HCT116 (cell line): ENCODE measurements around the gene ANKRD55. TPM values are rescaled to one million over a fixed set of nuclear protein-coding genes. Genes with fewer than 3 reads are reported as not detected.
"Not testable (repeated sequence)": the region's sequence is repeated elsewhere in the genome, so short reads cannot be mapped to it uniquely, and the experiment has no call there.

Experiments used
- ATAC-seq: fragments of 200-7000 bp; cut with Tn5 transposase; 2 replicates; pipeline ENCODE4 v1.9.1; 2020; ENCODE audit warnings: mild to moderate bottlenecking, moderate library complexity
- BruUV-seq: library from RNA; stranded (reverse); fragments of 400-500 nt; replicated peaks from 2 replicates; lab custom pipeline; 2021; lab: Mats Ljungman, UMichigan
- CTCF ChIA-PET: fragments of 300-600 bp; sonication (Branson Sonifier 250); formaldehyde crosslinking; loops from one replicate; lab custom pipeline; 2021; ENCODE audit warnings: antibody characterized with exemption; lab: Charles Lee
- POLR2A ChIA-PET: fragments of 300-600, 350-600 bp; sonication (Branson Sonifier 250); formaldehyde crosslinking; loops from one replicate; lab custom pipeline; 2021; ENCODE audit warnings: antibody characterized with exemption; lab: Charles Lee
- RAD21 ChIA-PET, 2 experiments: fragments of 300-600 bp; sonication (Branson Sonifier 250); formaldehyde crosslinking; loops; one replicate each; lab custom pipeline; 2023; ENCODE audit warnings: low total read pairs in 2 of 2; ENCODE audit not compliant: uncharacterized antibody in 2 of 2, unreplicated experiment in 2 of 2, low non-redundant PET in 1 of 2; lab: Charles Lee
- DNase-seq: peaks from one replicate; pipeline ENCODE4 v3.0.0-alpha.2; 2010; ENCODE audit warnings: low read depth, low spot score
- H2AFZ ChIP-seq: fragments of 200-600 bp; shearing (Covaris generic), sonication (generic); 2 replicates; pipeline ENCODE4 v1.6.1; 2017; ENCODE audit warnings: low read depth, mixed run types, mixed read lengths, antibody characterized with exemption, low read length; ENCODE audit not compliant: poor library complexity, severe bottlenecking
- H3K27ac ChIP-seq: 2 replicates; pipeline ENCODE4 v1.5.1; 2012; ENCODE audit warnings: low read depth, low read length
- H3K27me3 ChIP-seq: fragments of 200-600 bp; sonication (generic); 2 replicates; pipeline ENCODE4 v1.6.1; 2016; ENCODE audit warnings: mixed run types, low read length, mixed read lengths; ENCODE audit not compliant: insufficient read depth
- H3K36me3 ChIP-seq, 2 experiments: fragments of 200-500 bp in 1 of 2; fragments of 200-600 bp in 1 of 2; sonication (Bioruptor generic) in 1 of 2; sonication (generic) in 1 of 2; 2 replicates each; pipeline versions ENCODE4 v1.5.1 to v1.6.1; 2014 to 2016; ENCODE audit warnings: low read length in 2 of 2, inconsistent platforms in 1 of 2, mixed read lengths in 1 of 2, mixed run types in 1 of 2; ENCODE audit not compliant: insufficient read depth in 2 of 2, control insufficient read depth in 1 of 2
- H3K4me1 ChIP-seq, 2 experiments: fragments of 200-600 bp in 1 of 2; sonication (generic) in 1 of 2; 2 replicates each; pipeline versions ENCODE4 v1.5.1 to v1.6.1; 2012 to 2017; ENCODE audit warnings: low read length in 2 of 2, inconsistent platforms in 1 of 2, mild to moderate bottlenecking in 1 of 2, mixed read lengths in 1 of 2, mixed run types in 1 of 2, moderate library complexity in 1 of 2; ENCODE audit not compliant: insufficient read depth in 2 of 2, control insufficient read depth in 1 of 2
- H3K4me2 ChIP-seq: fragments of 200-600 bp; sonication (generic); 2 replicates; pipeline ENCODE4 v1.6.1; 2017; ENCODE audit warnings: mixed run types, low read length, mixed read lengths
- H3K4me3 ChIP-seq, 2 experiments: fragments of 200-600 bp in 1 of 2; sonication (generic) in 1 of 2; replicated peaks in 1 of 2; 2 replicates each; pipeline ENCODE4 v1.5.1; 2011 to 2016; ENCODE audit warnings: low read length in 2 of 2, control low read depth in 1 of 2, low read depth in 1 of 2, mild to moderate bottlenecking in 1 of 2, mixed read lengths in 1 of 2, mixed run types in 1 of 2
- H3K79me2 ChIP-seq: fragments of 200-600 bp; sonication (generic); 2 replicates; pipeline ENCODE4 v1.6.1; 2017; ENCODE audit warnings: mild to moderate bottlenecking, mixed run types, low read length, moderate library complexity, mixed read lengths; ENCODE audit not compliant: insufficient read depth
- H3K9ac ChIP-seq: fragments of 200-600 bp; sonication (generic); 2 replicates; pipeline ENCODE4 v1.6.1; 2016; ENCODE audit warnings: low read length, mixed read lengths
- H3K9me2 ChIP-seq: fragments of 200-600 bp; sonication (generic), shearing (Covaris generic); 2 replicates; pipeline ENCODE4 v1.6.1; 2017; ENCODE audit warnings: mixed run types, mild to moderate bottlenecking, moderate library complexity; ENCODE audit not compliant: insufficient read depth
- H3K9me3 ChIP-seq, 2 experiments: fragments of 200-500 bp in 1 of 2; fragments of 200-600 bp in 1 of 2; sonication (Bioruptor generic) in 1 of 2; sonication (generic) in 1 of 2; 2 replicates each; pipeline ENCODE4 v1.6.1; 2014 to 2017; ENCODE audit warnings: low read length in 2 of 2, mixed read lengths in 2 of 2, inconsistent platforms in 1 of 2, low read depth in 1 of 2, mild to moderate bottlenecking in 1 of 2, mixed run types in 1 of 2, moderate library complexity in 1 of 2; ENCODE audit not compliant: control insufficient read depth in 1 of 2, insufficient read depth in 1 of 2
- H4K20me1 ChIP-seq: fragments of 200-600 bp; sonication (generic), shearing (Covaris generic); 2 replicates; pipeline ENCODE4 v1.6.1; 2017; ENCODE audit warnings: mixed run types, mild to moderate bottlenecking, moderate library complexity; ENCODE audit not compliant: insufficient read depth
- CEBPB ChIP-seq: IDR thresholded peaks from 2 replicates; pipeline ENCODE4 v1.6.1; 2012; ENCODE audit warnings: low read depth
- ZFX ChIP-seq: fragments of 450-650 bp; IDR thresholded peaks from 2 replicates; pipeline ENCODE4 v1.6.1; 2017
- intact Hi-C: fragments of 100-400 bp; cut with micrococcal nuclease; formaldehyde crosslinking; loops from 2 replicates; pipeline ENCODE4 v1.10.0; 2022
- total RNA-seq: library from RNA; stranded (reverse); gene quantifications from one replicate; pipeline ENCODE4 v1.2.1, GENCODE V29; 2021; ENCODE audit not compliant: unreplicated experiment
- TF ChIP-seq, protein P1 (sequence below): IDR thresholded peaks from 2 replicates; pipeline ENCODE4 v1.6.1; 2012; ENCODE audit warnings: low read depth
- TF ChIP-seq, protein P2 (sequence below): IDR thresholded peaks from 2 replicates; pipeline ENCODE4 v1.6.1; 2011; ENCODE audit warnings: mild to moderate bottlenecking, low read length, moderate library complexity; ENCODE audit not compliant: insufficient replicate concordance; ENCODE audit errors: extremely low read depth

The ANKRD55 gene
- total RNA-seq, 1 experiment from 2014 or later, result not detected

DNA sequence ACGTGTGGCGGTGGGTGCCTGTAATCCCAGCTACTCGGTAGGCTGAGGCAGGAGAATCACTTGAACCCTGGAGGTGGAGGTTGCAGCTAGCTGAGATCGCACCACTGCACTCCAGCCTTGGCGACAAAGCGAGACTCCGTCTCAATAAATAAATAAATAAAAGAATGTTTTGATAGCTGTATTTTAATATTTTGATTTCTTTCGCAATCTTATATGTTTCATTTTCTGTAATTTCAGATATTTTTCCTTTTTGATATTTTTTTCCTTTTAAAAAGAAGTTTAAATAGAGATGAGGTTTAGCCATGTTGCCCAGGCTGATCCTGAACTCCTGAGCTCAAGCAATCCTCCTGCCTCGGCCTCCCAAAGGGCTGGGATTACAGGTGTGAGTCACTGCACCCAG lies 82.4 kb downstream of the ANKRD55 start:
- H3K79me2 ChIP-seq, DNase-seq, H3K36me3 ChIP-seq, intact Hi-C loops, H3K9ac ChIP-seq, H3K9me2 ChIP-seq, H3K9me3 ChIP-seq, ATAC-seq, H3K4me3 ChIP-seq, H3K27ac ChIP-seq, CTCF ChIA-PET, RAD21 ChIA-PET, H4K20me1 ChIP-seq, H2AFZ ChIP-seq, H3K4me1 ChIP-seq, H3K27me3 ChIP-seq, H3K4me2 ChIP-seq, BruUV-seq: not testable (repeated sequence)
- POLR2A ChIA-PET, result interaction anchor here (0.6 kb wide), 1 partner anchor 10 kb away, joined by 3 read pairs; no protein-coding TSS in a partner anchor

DNA sequence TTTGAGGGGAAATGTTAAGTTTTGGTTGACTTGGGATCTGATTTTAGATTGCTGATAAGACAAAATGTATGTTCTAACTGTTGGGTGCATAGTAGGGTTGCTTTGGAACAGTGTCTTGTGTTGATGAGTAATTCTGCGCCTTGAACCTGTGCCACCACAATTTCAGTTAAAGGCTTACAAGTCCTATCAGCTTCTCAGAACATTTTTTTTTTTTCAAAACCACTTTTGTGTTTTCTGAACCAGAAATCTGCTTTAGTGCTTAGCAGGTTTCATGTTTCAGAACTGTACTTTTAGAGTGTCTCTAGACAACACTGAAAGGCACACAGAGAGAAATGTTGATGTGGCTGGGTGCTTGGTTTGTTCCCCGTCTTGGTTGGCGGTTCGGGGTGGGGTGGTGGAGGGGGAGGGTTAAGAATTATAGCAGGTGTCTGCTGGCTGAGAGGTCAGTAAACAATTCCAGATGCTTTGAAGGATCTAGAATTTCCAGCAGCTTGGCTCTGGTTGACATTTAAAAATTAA lies 84.6 kb downstream of the ANKRD55 start:
- no peaks in the 10 kb centered on the region for H3K9me2 ChIP-seq
- intact Hi-C loops, result no loop called here
- ChIA-PET RAD21 (no interaction called here), POLR2A (interaction anchor here (0.7 kb wide), 1 partner anchor 51 kb away, joined by 4 read pairs; no protein-coding TSS in a partner anchor), CTCF (no interaction called here)
- no peak for DNase-seq
- H3K4me2 ChIP-seq, result no peak overlapping the region
- no peak overlapping the region for H3K9ac ChIP-seq
- no peak overlapping the region for H2AFZ ChIP-seq
- no peaks in the 10 kb centered on the region for H3K9me3 ChIP-seq
- no peaks in the 10 kb centered on the region for H4K20me1 ChIP-seq
- no TSS peak for BruUV-seq
- H3K4me3 ChIP-seq, result no peak overlapping the region
- peaks cover 0 to 8% of the 10 kb centered on the region in 2 experiments; a peak in 2 of 4 replicates for H3K4me1 ChIP-seq
- no peaks in the 10 kb centered on the region for H3K36me3 ChIP-seq
- no peaks in the 10 kb centered on the region for H3K79me2 ChIP-seq
- TF ChIP-seq CEBPB (no peak), ZFX (no peak)
- TF ChIP-seq, protein P1, sequence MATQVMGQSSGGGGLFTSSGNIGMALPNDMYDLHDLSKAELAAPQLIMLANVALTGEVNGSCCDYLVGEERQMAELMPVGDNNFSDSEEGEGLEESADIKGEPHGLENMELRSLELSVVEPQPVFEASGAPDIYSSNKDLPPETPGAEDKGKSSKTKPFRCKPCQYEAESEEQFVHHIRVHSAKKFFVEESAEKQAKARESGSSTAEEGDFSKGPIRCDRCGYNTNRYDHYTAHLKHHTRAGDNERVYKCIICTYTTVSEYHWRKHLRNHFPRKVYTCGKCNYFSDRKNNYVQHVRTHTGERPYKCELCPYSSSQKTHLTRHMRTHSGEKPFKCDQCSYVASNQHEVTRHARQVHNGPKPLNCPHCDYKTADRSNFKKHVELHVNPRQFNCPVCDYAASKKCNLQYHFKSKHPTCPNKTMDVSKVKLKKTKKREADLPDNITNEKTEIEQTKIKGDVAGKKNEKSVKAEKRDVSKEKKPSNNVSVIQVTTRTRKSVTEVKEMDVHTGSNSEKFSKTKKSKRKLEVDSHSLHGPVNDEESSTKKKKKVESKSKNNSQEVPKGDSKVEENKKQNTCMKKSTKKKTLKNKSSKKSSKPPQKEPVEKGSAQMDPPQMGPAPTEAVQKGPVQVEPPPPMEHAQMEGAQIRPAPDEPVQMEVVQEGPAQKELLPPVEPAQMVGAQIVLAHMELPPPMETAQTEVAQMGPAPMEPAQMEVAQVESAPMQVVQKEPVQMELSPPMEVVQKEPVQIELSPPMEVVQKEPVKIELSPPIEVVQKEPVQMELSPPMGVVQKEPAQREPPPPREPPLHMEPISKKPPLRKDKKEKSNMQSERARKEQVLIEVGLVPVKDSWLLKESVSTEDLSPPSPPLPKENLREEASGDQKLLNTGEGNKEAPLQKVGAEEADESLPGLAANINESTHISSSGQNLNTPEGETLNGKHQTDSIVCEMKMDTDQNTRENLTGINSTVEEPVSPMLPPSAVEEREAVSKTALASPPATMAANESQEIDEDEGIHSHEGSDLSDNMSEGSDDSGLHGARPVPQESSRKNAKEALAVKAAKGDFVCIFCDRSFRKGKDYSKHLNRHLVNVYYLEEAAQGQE, result no peak
- TF ChIP-seq, protein P2, sequence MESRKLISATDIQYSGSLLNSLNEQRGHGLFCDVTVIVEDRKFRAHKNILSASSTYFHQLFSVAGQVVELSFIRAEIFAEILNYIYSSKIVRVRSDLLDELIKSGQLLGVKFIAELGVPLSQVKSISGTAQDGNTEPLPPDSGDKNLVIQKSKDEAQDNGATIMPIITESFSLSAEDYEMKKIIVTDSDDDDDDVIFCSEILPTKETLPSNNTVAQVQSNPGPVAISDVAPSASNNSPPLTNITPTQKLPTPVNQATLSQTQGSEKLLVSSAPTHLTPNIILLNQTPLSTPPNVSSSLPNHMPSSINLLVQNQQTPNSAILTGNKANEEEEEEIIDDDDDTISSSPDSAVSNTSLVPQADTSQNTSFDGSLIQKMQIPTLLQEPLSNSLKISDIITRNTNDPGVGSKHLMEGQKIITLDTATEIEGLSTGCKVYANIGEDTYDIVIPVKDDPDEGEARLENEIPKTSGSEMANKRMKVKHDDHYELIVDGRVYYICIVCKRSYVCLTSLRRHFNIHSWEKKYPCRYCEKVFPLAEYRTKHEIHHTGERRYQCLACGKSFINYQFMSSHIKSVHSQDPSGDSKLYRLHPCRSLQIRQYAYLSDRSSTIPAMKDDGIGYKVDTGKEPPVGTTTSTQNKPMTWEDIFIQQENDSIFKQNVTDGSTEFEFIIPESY, result no peak
- no peak for ATAC-seq
- no peak overlapping the region for H3K27ac ChIP-seq
- H3K27me3 ChIP-seq, result no peaks in the 10 kb centered on the region
